K562 (cell line): ENCODE results near the gene SUFU. TPM values are rescaled to one million over a fixed set of nuclear protein-coding genes. Genes with fewer than 3 reads are reported as not detected.
A peak's percentile ranks its signal among the peaks of the same experiment; 100 is the strongest.

Experiments used
- BHLHE40 ChIP-seq: IDR thresholded peaks from 2 replicates; pipeline ENCODE4 v1.6.1; 2011; ENCODE audit warnings: low read length, improper control_type of control experiment
- HCFC1 ChIP-seq: IDR thresholded peaks from 2 replicates; pipeline ENCODE4 v1.6.1; 2012; ENCODE audit warnings: low read depth, low read length, improper control_type of control experiment
- HMG20A ChIP-seq: fragments of 450-650 bp; formaldehyde crosslinking; conservative IDR thresholded peaks from 2 replicates; pipeline ENCODE4 v1.4.0; 2020; ENCODE audit warnings: mild to moderate bottlenecking, mixed read lengths
- MCM3 ChIP-seq: fragments of 450-650 bp; IDR thresholded peaks from 2 replicates; pipeline ENCODE4 v1.6.1; 2016
- MEF2D ChIP-seq: conservative IDR thresholded peaks from 2 replicates; pipeline ENCODE4 v1.6.1; 2016; ENCODE audit warnings: low read depth, missing genetic modification characterization, missing compliant biosample characterization
- PPARD ChIP-seq: fragments of 250-450 bp; sonication (Bioruptor Pico); IDR thresholded peaks from 2 replicates; pipeline ENCODE4 v1.8.0; 2022; ENCODE audit warnings: inconsistent platforms, mild to moderate bottlenecking, moderate library complexity
- RBM17 ChIP-seq: fragments of 200-400 bp; formaldehyde crosslinking; IDR thresholded peaks from 2 replicates; pipeline ENCODE4 v1.6.1; 2017; ENCODE audit warnings: low read depth, mild to moderate bottlenecking, low read length, borderline replicate concordance
- RFX5 ChIP-seq: IDR thresholded peaks from 2 replicates; pipeline ENCODE4 v1.6.1; 2011; ENCODE audit warnings: low read depth, mild to moderate bottlenecking, improper control_type of control experiment, low read length
- SP2 ChIP-seq: IDR thresholded peaks from 2 replicates; pipeline ENCODE4 v1.6.1; 2011; ENCODE audit warnings: mild to moderate bottlenecking, low read depth, low read length, moderate library complexity; ENCODE audit not compliant: poor library complexity, severe bottlenecking; ENCODE audit errors: extremely low read depth
- ZNF444 ChIP-seq: fragments of 250-450 bp; sonication (Bioruptor Pico); IDR thresholded peaks from 2 replicates; pipeline ENCODE4 v1.4.0; 2020; ENCODE audit warnings: mild to moderate bottlenecking, moderate library complexity
- ZNF75A ChIP-seq: fragments of 450-650 bp; formaldehyde crosslinking; IDR thresholded peaks from 2 replicates; pipeline ENCODE4 v1.4.0; 2020; ENCODE audit warnings: mild to moderate bottlenecking
- ZSCAN32 ChIP-seq: fragments of 450-650 bp; formaldehyde crosslinking; IDR thresholded peaks from 2 replicates; pipeline ENCODE4 v1.4.0; 2020; ENCODE audit warnings: mild to moderate bottlenecking, moderate library complexity
- polyA plus RNA-seq, 8 experiments: library from polyadenylated mRNA; depleted of rRNA in 4 of 8; stranded (reverse) in 5 of 8; unstranded in 3 of 8; fragments of >200 nt; fragmentation: Nextera tagmentation in 2 of 8; fragmentation: Illumina TruSeq in 1 of 8; extraction: Ambion mirVana in 2 of 8; extraction: Trizol in 1 of 8; gene quantifications; 2 replicates each; pipeline versions ENCODE4 v1.2.1 to v1.2.3, GENCODE V29; 2011 to 2014; ENCODE audit warnings: inconsistent platforms in 1 of 8, missing spikeins in 1 of 8
- total RNA-seq, 7 experiments: library from RNA; depleted of rRNA in 6 of 7; stranded (reverse); fragments of >200 nt in 6 of 7; fragmentation: Illumina TruSeq in 2 of 7; extraction: Trizol in 2 of 7; gene quantifications; 2 replicates each; pipeline versions ENCODE4 v1.2.1 to v1.2.3, GENCODE V29; 2011 to 2021; ENCODE audit warnings: low replicate concordance in 1 of 7
- TF ChIP-seq, protein P1 (sequence below): fragments of 450-650 bp; formaldehyde crosslinking; IDR thresholded peaks from 2 replicates; pipeline ENCODE4 v1.4.0; 2022; ENCODE audit warnings: mild to moderate bottlenecking, moderate library complexity
- TF ChIP-seq, protein P2 (sequence below): fragments of 450-650 bp; IDR thresholded peaks from 2 replicates; pipeline ENCODE4 v1.6.1; 2018; ENCODE audit not compliant: partially characterized antibody
- TF ChIP-seq, protein P3 (sequence below), 2 experiments: fragments of 450-650 bp in 1 of 2; IDR thresholded peaks; 2 replicates each; pipeline ENCODE4 v1.6.1; 2011 to 2017; ENCODE audit warnings: low read depth in 2 of 2, antibody characterized with exemption in 1 of 2, borderline replicate concordance in 1 of 2, low read length in 1 of 2, mild to moderate bottlenecking in 1 of 2, mixed read lengths in 1 of 2; ENCODE audit not compliant: control insufficient read depth in 1 of 2

SUFU gene
- total and polyA plus RNA-seq, 9 of the 15 experiments (the other 6 are each of a cell fraction or from before 2014, with no cell fraction given) = 0.59 to 6.3 (median 0.82) TPM

DNA sequence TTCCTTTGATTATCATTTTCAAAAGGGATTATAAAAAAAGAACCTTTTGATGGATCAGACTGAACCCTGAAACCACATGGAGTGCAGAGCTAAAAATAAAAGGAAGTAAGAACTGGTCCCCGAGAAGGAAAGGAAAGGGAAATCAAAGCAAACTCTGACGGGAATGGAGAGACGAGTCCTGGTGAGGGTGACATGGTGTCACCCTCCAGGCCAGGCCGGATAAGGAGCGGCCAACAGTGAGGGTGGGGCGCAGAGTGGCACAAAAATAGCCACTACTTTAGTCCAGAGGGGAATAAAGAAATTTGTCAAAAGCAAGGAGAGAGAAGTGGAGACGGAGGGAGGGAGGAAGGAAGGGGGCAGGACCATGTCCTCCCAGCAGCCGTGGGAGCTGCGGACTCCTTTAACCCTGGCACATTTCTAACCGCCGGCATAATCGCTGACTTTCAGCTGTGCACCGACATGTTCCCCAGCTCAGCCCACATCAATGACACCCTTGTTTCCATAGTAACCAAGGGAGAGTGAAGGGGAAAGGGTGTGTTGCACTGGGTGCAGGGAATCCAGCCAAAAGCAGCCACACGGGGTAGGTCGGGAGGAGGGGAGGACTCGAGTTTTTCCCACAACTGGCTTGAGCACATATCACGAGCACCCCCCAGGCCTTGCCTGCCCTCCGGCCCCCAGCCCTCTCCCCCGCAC, 170.2 kb downstream of the SUFU start (continued):
- TF ChIP-seq ZNF444 (CRISPR knock-in tag) = no peak
- TF ChIP-seq ZNF75A (CRISPR knock-in tag) = no peak
- TF ChIP-seq, protein P1, sequence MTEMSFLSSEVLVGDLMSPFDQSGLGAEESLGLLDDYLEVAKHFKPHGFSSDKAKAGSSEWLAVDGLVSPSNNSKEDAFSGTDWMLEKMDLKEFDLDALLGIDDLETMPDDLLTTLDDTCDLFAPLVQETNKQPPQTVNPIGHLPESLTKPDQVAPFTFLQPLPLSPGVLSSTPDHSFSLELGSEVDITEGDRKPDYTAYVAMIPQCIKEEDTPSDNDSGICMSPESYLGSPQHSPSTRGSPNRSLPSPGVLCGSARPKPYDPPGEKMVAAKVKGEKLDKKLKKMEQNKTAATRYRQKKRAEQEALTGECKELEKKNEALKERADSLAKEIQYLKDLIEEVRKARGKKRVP (CRISPR knock-in tag) = no peak
- TF ChIP-seq, protein P2, sequence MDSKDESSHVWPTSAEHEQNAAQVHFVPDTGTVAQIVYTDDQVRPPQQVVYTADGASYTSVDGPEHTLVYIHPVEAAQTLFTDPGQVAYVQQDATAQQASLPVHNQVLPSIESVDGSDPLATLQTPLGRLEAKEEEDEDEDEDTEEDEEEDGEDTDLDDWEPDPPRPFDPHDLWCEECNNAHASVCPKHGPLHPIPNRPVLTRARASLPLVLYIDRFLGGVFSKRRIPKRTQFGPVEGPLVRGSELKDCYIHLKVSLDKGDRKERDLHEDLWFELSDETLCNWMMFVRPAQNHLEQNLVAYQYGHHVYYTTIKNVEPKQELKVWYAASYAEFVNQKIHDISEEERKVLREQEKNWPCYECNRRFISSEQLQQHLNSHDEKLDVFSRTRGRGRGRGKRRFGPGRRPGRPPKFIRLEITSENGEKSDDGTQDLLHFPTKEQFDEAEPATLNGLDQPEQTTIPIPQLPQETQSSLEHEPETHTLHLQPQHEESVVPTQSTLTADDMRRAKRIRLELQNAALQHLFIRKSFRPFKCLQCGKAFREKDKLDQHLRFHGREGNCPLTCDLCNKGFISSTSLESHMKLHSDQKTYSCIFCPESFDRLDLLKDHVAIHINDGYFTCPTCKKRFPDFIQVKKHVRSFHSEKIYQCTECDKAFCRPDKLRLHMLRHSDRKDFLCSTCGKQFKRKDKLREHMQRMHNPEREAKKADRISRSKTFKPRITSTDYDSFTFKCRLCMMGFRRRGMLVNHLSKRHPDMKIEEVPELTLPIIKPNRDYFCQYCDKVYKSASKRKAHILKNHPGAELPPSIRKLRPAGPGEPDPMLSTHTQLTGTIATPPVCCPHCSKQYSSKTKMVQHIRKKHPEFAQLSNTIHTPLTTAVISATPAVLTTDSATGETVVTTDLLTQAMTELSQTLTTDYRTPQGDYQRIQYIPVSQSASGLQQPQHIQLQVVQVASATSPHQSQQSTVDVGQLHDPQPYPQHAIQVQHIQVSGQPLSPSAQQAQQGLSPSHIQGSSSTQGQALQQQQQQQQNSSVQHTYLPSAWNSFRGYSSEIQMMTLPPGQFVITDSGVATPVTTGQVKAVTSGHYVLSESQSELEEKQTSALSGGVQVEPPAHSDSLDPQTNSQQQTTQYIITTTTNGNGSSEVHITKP = no peak
- no peak for TF ChIP-seq SP2
- TF ChIP-seq, protein P3, sequence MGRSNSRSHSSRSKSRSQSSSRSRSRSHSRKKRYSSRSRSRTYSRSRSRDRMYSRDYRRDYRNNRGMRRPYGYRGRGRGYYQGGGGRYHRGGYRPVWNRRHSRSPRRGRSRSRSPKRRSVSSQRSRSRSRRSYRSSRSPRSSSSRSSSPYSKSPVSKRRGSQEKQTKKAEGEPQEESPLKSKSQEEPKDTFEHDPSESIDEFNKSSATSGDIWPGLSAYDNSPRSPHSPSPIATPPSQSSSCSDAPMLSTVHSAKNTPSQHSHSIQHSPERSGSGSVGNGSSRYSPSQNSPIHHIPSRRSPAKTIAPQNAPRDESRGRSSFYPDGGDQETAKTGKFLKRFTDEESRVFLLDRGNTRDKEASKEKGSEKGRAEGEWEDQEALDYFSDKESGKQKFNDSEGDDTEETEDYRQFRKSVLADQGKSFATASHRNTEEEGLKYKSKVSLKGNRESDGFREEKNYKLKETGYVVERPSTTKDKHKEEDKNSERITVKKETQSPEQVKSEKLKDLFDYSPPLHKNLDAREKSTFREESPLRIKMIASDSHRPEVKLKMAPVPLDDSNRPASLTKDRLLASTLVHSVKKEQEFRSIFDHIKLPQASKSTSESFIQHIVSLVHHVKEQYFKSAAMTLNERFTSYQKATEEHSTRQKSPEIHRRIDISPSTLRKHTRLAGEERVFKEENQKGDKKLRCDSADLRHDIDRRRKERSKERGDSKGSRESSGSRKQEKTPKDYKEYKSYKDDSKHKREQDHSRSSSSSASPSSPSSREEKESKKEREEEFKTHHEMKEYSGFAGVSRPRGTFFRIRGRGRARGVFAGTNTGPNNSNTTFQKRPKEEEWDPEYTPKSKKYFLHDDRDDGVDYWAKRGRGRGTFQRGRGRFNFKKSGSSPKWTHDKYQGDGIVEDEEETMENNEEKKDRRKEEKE (IDR thresholded peaks at IDR 0.05; ENCODE audit: borderline replicate concordance in 1 of 2, control insufficient read depth in 1 of 2, low read depth in 2 of 2, low read length in 1 of 2) = no peak
- TF ChIP-seq HCFC1 = no peak
- peak; percentile 83 for TF ChIP-seq RFX5
- no peak for TF ChIP-seq ZSCAN32
- no peak for TF ChIP-seq MEF2D
- peak; percentile 35; the same call in 1 of the 2 replicates for TF ChIP-seq BHLHE40
- no peak for TF ChIP-seq PPARD (CRISPR knock-in tag)
- no peak for TF ChIP-seq HMG20A (CRISPR knock-in tag)
- no peak for TF ChIP-seq MCM3
- TF ChIP-seq RBM17 = no peak
